GM12878 (cell line): Measurements from ENCODE around the gene GLT1D1. TPM values are rescaled to one million over a fixed set of nuclear protein-coding genes. Genes with fewer than 3 reads are reported as not detected.
A peak's percentile ranks its signal among the peaks of the same experiment; 100 is the strongest.

Source experiments
- ATF7 ChIP-seq: fragments of 450-650 bp; IDR thresholded peaks from 2 replicates; pipeline ENCODE4 v1.6.1; 2016; ENCODE audit warnings: low read depth, mild to moderate bottlenecking
- EZH2 ChIP-seq: IDR thresholded peaks from 2 replicates; pipeline ENCODE4 v1.6.1; 2012; ENCODE audit warnings: low read depth, mild to moderate bottlenecking, control low read depth, inconsistent platforms, low read length, borderline replicate concordance; ENCODE audit not compliant: control insufficient read depth
- JUND ChIP-seq: IDR thresholded peaks from 2 replicates; pipeline ENCODE4 v1.6.1; 2012; ENCODE audit warnings: low read depth, mild to moderate bottlenecking, low read length, improper control_type of control experiment, moderate library complexity
- MTA2 ChIP-seq: fragments of 450-650 bp; IDR thresholded peaks from 2 replicates; pipeline ENCODE4 v1.6.1; 2016; ENCODE audit warnings: low read depth, mild to moderate bottlenecking, moderate library complexity
- MXI1 ChIP-seq: fragments of 150-350 bp; IDR thresholded peaks from 2 replicates; pipeline ENCODE4 v1.6.1; 2011; ENCODE audit warnings: low read depth, mild to moderate bottlenecking, inconsistent platforms, low read length, improper control_type of control experiment
- MYB ChIP-seq: fragments of 150-350 bp; IDR thresholded peaks from 2 replicates; pipeline ENCODE4 v1.6.1; 2014; ENCODE audit warnings: mild to moderate bottlenecking, low read depth, low read length, borderline replicate concordance
- PAX5 ChIP-seq: IDR thresholded peaks from 2 replicates; pipeline ENCODE4 v1.6.1; 2011; ENCODE audit warnings: low read depth, low read length, borderline replicate concordance
- PML ChIP-seq: IDR thresholded peaks from 2 replicates; pipeline ENCODE4 v1.6.1; 2012; ENCODE audit warnings: low read length, inconsistent platforms
- POLR2A ChIP-seq: IDR thresholded peaks from 2 replicates; pipeline ENCODE4 v1.6.1; 2011; ENCODE audit warnings: low read depth, mild to moderate bottlenecking, low read length
- POLR2AphosphoS2 ChIP-seq: IDR thresholded peaks from 2 replicates; pipeline ENCODE4 v1.6.1; 2011; ENCODE audit warnings: low read depth, mild to moderate bottlenecking, low read length, improper control_type of control experiment, moderate library complexity
- SMC3 ChIP-seq: IDR thresholded peaks from 2 replicates; pipeline ENCODE4 v1.6.1; 2011; ENCODE audit warnings: low read length, improper control_type of control experiment, borderline replicate concordance
- SPI1 ChIP-seq: IDR thresholded peaks from 2 replicates; pipeline ENCODE4 v1.6.1; 2011; ENCODE audit warnings: low read depth, mild to moderate bottlenecking, low read length, moderate library complexity, borderline replicate concordance; ENCODE audit not compliant: insufficient read depth
- SREBF1 ChIP-seq: IDR thresholded peaks from 2 replicates; pipeline ENCODE4 v1.6.1; 2012; ENCODE audit warnings: mild to moderate bottlenecking, low read length
- SUZ12 ChIP-seq: fragments of 200-600 bp; sonication (generic); IDR thresholded peaks from one replicate; pipeline ENCODE4 v1.6.1; 2018; ENCODE audit warnings: antibody characterized with exemption, mild to moderate bottlenecking; ENCODE audit not compliant: unreplicated experiment
- TBL1XR1 ChIP-seq: IDR thresholded peaks from 2 replicates; pipeline ENCODE4 v1.6.1; 2012; ENCODE audit warnings: low read depth, low read length, improper control_type of control experiment
- YY1 ChIP-seq: IDR thresholded peaks from 2 replicates; pipeline ENCODE4 v1.6.1; 2011; ENCODE audit warnings: low read depth, mild to moderate bottlenecking, low read length
- polyA plus RNA-seq, 11 experiments: library from polyadenylated mRNA; depleted of rRNA in 4 of 11; unstranded in 6 of 11; stranded (reverse) in 5 of 11; fragments of >200 nt; fragmentation: Nextera tagmentation in 4 of 11; fragmentation: Illumina TruSeq in 1 of 11; extraction: Ambion mirVana in 4 of 11; extraction: Trizol in 1 of 11; gene quantifications; 1 replicate in 1 of 11; 2 replicates in 10 of 11; pipeline versions ENCODE4 v1.2.1 to v1.2.3, GENCODE V29; 2011 to 2016; ENCODE audit warnings: inconsistent platforms in 2 of 11, missing spikeins in 2 of 11, low read depth in 1 of 11
- total RNA-seq, 4 experiments: library from RNA; depleted of rRNA in 3 of 4; stranded (reverse); fragments of >200 nt in 3 of 4; fragmentation: Illumina TruSeq in 1 of 4; extraction: Trizol in 1 of 4; gene quantifications; 2 replicates each; pipeline versions ENCODE4 v1.2.1 to v1.2.3, GENCODE V29; 2013 to 2021
- TF ChIP-seq, protein P1 (sequence below): IDR thresholded peaks from 2 replicates; pipeline ENCODE4 v1.6.1; 2012; ENCODE audit warnings: improper control_type of control experiment, low read depth, low read length; ENCODE audit not compliant: insufficient replicate concordance
- TF ChIP-seq, protein P2 (sequence below): IDR thresholded peaks from 2 replicates; pipeline ENCODE4 v1.6.1; 2011; ENCODE audit warnings: borderline replicate concordance, low read depth, mild to moderate bottlenecking, moderate library complexity, mixed read lengths, low read length; ENCODE audit not compliant: insufficient read depth; ENCODE audit errors: extremely low read length
- TF ChIP-seq, protein P3 (sequence below): fragments of 450-650 bp; IDR thresholded peaks from 2 replicates; pipeline ENCODE4 v1.6.1; 2016; ENCODE audit warnings: mild to moderate bottlenecking, moderate library complexity, borderline replicate concordance

Gene GLT1D1
- total and polyA plus RNA-seq, 10 of the 15 experiments (the other 5 are each of a cell fraction or from before 2014, with no cell fraction given): 0.42 to 62.8 (median 3.0) TPM

DNA sequence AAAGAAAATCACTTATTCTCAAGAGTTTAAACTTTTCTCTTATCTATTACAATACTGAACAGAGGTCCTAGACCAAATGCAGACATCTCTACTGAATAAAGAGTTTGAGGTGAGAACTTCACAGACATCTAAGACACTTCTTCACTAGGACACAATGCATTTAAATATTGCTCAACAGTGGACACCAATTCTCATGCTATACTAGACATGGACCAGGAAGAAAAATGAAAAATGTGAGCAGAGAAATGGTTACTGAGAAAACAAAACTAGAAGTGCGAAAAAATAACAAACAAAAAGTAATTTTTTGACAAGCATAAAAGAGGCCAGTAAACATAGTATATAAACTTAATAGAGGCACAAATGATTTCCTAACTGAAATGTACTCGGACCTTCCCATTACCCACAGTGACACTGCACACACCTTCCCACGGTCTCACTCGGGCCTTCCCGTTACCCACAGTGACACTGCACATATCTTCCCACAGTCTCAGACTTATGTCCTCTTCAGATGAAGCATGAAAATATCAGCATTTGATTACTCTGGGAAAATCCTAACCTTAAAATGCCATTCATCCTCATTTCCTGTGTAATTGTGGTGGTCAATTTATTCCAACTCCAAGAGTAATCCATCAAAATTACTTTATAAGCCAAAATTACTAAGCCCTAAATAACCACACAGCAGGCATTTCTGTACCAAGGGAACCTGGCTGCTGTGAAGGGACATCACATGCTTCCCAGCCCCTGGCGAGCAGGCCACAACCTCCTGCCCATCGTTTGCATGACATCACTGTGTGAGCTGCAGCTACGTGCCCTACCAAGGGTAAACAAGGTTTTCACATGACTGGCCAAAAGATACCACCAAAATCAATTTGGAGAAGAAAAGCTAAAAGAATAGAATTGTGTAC is 35.9 kb upstream of the GLT1D1 start (continued):
- TF ChIP-seq, protein P1, sequence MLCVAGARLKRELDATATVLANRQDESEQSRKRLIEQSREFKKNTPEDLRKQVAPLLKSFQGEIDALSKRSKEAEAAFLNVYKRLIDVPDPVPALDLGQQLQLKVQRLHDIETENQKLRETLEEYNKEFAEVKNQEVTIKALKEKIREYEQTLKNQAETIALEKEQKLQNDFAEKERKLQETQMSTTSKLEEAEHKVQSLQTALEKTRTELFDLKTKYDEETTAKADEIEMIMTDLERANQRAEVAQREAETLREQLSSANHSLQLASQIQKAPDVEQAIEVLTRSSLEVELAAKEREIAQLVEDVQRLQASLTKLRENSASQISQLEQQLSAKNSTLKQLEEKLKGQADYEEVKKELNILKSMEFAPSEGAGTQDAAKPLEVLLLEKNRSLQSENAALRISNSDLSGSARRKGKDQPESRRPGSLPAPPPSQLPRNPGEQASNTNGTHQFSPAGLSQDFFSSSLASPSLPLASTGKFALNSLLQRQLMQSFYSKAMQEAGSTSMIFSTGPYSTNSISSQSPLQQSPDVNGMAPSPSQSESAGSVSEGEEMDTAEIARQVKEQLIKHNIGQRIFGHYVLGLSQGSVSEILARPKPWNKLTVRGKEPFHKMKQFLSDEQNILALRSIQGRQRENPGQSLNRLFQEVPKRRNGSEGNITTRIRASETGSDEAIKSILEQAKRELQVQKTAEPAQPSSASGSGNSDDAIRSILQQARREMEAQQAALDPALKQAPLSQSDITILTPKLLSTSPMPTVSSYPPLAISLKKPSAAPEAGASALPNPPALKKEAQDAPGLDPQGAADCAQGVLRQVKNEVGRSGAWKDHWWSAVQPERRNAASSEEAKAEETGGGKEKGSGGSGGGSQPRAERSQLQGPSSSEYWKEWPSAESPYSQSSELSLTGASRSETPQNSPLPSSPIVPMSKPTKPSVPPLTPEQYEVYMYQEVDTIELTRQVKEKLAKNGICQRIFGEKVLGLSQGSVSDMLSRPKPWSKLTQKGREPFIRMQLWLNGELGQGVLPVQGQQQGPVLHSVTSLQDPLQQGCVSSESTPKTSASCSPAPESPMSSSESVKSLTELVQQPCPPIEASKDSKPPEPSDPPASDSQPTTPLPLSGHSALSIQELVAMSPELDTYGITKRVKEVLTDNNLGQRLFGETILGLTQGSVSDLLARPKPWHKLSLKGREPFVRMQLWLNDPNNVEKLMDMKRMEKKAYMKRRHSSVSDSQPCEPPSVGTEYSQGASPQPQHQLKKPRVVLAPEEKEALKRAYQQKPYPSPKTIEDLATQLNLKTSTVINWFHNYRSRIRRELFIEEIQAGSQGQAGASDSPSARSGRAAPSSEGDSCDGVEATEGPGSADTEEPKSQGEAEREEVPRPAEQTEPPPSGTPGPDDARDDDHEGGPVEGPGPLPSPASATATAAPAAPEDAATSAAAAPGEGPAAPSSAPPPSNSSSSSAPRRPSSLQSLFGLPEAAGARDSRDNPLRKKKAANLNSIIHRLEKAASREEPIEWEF: peak; percentile 96
- TF ChIP-seq SUZ12: no peak
- TF ChIP-seq, protein P2, sequence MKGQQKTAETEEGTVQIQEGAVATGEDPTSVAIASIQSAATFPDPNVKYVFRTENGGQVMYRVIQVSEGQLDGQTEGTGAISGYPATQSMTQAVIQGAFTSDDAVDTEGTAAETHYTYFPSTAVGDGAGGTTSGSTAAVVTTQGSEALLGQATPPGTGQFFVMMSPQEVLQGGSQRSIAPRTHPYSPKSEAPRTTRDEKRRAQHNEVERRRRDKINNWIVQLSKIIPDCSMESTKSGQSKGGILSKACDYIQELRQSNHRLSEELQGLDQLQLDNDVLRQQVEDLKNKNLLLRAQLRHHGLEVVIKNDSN: no peak
- peak; percentile 67 for TF ChIP-seq MTA2
- TF ChIP-seq MYB: no peak
- no peak for TF ChIP-seq SREBF1
- TF ChIP-seq SMC3: no peak; the same call in 1 of the 2 replicates
- TF ChIP-seq JUND: peak; percentile 67; the same call in 1 of the 2 replicates
- peak; percentile 54 for TF ChIP-seq POLR2A
- TF ChIP-seq, protein P3, sequence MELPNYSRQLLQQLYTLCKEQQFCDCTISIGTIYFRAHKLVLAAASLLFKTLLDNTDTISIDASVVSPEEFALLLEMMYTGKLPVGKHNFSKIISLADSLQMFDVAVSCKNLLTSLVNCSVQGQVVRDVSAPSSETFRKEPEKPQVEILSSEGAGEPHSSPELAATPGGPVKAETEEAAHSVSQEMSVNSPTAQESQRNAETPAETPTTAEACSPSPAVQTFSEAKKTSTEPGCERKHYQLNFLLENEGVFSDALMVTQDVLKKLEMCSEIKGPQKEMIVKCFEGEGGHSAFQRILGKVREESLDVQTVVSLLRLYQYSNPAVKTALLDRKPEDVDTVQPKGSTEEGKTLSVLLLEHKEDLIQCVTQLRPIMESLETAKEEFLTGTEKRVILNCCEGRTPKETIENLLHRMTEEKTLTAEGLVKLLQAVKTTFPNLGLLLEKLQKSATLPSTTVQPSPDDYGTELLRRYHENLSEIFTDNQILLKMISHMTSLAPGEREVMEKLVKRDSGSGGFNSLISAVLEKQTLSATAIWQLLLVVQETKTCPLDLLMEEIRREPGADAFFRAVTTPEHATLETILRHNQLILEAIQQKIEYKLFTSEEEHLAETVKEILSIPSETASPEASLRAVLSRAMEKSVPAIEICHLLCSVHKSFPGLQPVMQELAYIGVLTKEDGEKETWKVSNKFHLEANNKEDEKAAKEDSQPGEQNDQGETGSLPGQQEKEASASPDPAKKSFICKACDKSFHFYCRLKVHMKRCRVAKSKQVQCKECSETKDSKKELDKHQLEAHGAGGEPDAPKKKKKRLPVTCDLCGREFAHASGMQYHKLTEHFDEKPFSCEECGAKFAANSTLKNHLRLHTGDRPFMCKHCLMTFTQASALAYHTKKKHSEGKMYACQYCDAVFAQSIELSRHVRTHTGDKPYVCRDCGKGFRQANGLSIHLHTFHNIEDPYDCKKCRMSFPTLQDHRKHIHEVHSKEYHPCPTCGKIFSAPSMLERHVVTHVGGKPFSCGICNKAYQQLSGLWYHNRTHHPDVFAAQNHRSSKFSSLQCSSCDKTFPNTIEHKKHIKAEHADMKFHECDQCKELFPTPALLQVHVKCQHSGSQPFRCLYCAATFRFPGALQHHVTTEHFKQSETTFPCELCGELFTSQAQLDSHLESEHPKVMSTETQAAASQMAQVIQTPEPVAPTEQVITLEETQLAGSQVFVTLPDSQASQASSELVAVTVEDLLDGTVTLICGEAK: 0 out of 2 replicates have a peak, but pooled peaks have one; percentile 10
- 0 out of 2 replicates have a peak, but pooled peaks have one; percentile 12 for TF ChIP-seq YY1
- 0 out of 2 replicates have a peak, but pooled peaks have one; percentile 46 for TF ChIP-seq TBL1XR1
- TF ChIP-seq POLR2AphosphoS2: peak; percentile 87
- TF ChIP-seq EZH2: no peak
- TF ChIP-seq PAX5: peak; percentile 36; the same call in 1 of the 2 replicates
- no peak; the same call in 1 of the 2 replicates for TF ChIP-seq MXI1
- TF ChIP-seq ATF7: peak; percentile 99
- TF ChIP-seq PML: peak; percentile 13; the same call in 1 of the 2 replicates
- TF ChIP-seq SPI1: no peak; the same call in 1 of the 2 replicates
